Fibroblast of upper back skin (primary cell): ENCODE measurements around the gene ZNF100.
"Not testable (repeated sequence)": the region's sequence is repeated elsewhere in the genome, so short reads cannot be mapped to it uniquely, and the experiment has no call there.

ENCODE experiments used
- DNase-seq: peaks from one replicate; pipeline ENCODE4 v3.0.0-alpha.2; 2013

Gene ZNF100

DNA sequence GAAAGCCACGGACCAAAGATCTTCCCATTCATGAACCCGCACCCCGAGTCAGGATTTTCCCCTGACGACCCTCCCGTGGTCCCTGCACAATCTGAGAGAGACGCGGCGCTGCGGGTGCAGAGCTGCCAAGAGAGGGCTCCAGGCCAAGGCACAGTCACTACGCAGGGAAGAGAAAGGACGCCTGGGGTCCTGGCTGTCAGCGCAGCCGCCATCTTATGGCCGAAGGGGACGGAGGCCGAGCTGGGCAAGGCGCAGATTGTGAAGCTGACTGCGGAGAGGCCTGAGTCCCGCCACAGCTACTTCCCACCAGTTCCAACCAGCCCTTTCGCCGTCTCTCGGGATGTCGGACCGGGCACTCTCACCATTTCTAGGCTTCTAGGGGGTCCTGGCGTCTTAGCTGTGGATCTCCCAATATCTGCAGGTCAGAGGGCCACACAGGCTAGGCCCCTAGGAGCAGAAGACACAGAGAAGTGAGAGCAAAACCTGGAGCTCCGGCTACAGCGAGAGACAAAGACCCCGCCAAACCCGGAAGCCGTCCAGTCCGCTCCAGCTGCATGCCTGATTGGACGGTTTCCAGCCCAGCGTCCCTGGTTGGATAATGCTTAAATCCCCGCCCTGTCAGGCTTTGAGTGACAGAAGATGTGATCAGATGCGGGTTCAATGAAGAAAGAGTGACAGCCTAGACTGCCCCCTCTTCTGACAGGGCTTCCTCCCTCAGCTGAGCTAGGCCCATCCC is at the start of gene ZNF100:
Gene ZNF100 (minus strand): TSS at position 515 of the 736 bp plus-strand sequence. CDS start 150 bp downstream, at position 365.
- DNase-seq: peak; percentile 93

DNA sequence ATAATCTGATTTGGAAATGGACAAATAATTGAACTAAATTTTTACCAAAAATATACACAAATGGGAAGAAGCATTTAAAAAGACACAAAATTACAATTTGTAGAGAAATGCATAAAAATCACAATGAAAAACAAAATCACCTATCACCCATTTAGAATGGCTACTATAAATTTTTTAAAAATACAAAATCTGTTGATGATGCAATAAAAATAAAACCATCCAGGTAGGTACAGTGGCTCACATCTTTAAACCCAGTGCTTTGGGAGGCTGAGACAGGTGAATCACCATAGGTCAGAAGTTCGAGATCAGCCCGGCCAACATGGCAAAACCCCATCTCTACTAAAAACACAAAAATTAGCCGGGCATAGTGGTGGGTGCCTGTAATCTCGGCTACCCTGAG is 45.1 kb upstream of the ZNF100 start:
- no peak for DNase-seq

DNA sequence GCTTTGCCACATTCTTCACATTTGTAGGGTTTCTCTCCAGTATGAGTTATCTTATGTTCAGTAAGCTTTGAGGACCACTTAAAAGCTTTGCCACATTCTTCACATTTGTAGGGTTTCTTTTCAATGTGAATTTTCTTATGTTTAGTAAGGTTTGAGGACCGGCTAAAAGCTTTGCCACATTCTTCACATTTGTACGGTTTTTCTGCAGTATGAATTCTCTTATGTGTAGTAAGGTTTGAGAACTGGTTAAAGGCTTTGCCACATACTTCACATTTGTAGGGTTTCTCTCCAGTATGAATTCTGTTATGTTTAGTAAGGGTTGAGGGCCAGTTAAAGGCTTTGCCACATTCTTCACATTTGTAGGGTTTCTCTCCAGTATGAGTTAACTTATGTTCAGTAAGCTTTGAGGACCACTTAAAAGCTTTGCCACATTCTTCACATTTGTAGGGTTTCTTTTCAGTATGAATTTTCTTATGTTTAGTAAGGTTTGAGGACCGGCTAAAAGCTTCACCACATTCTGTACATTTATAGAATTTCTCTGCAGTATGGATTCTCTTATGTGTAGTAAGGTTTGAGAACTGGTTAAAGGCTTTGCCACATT is 41.1 kb upstream of the ZNF100 start:
- not testable (repeated sequence) for DNase-seq

DNA sequence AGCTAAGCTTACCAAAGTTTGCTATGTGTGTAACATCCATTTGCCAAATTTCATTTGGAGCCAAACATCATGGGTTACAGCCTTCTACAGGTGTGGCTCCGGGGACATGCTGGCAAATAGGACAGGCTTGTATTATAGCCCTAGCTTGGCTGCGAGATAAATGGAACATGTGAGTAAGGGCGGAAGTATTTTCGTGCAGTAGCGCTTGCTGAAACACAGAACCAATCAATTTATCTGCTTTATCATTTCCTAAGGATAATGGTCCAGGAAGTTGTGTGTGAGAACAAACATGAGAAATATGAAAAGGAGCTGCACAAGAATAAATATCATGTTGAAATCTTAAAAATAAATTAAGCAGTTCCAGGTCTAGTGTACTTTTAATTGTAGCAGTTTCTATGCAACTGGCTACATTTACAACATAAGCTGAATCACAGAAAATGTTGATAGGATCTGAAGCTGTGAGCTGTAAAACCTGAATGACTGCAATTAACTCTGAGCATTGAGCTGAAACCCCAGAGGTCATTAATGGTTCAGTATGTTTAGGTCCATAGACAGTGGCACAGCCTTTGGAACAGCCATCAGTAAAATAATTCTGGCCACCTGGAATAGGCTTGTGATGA is 22.2 kb upstream of the ZNF100 start:
- DNase-seq: no peak

DNA sequence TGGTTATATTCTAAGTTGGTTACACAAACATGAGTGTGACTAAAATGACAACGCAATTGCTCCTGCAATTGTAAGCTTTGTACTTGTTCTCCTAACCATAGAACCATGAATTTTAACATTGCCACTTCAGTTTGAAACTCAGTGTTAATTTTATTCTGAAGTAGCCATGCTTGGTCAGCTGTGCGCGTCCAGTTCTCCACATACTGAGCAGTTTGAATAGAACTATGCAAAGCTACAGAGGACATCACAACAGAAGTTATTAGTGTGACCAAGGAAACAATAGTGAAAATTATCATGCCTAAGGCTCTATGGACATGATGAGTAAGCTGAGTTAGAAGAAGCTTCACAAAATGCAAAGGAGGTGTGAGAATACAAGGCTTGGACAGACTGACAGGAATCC is 19.6 kb upstream of the ZNF100 start:
- DNase-seq: no peak

DNA sequence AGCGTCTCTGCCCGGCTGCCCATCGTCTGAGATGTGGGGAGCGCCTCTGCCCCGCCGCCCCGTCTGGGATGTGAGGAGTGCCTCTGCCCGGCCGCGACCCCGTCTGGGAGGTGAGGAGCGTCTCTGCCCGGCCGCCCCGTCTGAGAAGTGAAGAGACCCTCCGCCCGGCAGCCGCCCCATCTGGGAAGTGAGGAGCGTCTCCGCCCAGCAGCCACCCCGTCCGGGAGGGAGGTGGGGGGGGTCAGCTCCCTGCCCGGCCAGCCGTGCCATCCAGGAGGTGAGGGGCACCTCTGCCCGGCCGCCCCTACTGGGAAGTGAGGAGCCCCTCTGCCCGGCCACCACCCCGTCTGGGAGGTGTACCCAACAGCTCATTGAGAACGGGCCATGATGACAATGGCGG is 8.4 kb upstream of the ZNF100 start:
- DNase-seq: not testable (repeated sequence)

DNA sequence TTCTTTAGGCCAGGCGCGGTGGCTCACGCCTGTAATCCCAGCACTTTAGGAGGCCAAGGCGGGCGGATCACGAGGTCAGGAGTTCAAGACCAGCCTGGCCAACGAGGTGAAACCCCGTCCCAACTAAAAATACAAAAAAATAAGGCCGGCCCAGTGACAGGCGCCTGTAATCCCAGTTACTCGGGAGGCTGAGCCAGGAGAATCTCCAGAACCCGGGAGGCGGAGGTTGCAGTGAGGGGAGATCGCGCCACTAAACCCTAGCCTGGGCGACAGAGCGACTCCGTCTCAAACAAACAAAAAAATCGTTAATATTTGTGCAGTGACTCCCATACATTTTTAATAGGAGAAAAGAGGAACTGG is 694 bp downstream of the ZNF100 start:
- not testable (repeated sequence) for DNase-seq

DNA sequence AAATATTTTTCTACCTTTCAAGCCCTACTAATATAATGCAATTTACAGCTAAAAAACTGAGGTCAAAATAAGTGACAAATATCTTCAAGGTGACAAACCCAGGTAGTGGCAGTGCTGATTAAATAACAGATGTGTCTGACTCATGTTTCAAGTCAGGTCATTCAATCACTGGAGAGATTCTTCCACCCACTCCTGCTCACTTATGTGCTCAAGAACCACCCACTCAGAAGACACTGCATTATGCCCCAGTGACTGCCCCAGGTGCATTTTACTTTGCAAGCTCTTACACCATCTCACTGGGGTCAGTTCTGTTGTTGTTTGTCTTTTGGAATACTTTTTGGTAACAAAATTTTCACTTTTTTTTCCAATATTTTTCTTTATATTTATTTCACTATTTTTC is 2.2 kb downstream of the ZNF100 start:
- no peak for DNase-seq

DNA sequence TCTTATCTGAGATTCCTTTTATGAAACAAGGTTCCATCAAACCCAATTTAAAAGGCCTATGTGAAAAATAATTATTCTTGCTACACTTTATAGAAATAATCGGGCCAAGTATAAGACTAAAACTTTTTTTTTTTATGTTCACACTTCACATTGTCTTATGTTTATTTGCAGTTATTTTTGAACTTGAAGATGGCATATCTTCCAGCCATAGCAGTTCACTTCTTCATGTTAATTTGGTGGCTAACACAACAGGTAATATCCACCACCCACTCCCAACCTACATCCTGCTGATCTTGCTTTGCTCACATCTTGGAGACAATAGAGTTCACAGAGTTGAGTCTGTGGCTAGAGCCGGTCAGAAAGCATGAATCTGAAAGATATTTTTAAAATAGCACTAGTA is 5.8 kb downstream of the ZNF100 start:
- DNase-seq: not testable (repeated sequence)

DNA sequence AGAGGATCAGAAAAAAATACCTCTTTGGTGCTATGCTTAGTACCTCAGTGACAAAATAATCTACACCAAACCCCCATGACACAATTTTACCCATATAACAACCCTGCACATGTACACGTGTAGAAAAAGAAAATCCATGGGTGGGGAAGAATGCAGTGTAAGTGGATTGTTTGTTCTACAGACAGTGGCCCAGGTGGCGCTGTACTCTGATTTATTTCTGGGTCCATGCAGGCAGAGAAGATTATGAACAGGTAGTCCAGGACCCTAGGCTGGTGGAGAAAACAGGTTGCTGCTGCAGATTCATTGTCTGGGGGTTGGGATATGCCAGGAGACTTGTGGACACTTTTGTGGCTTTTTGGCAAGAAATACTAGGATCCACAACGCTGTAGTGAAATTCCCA is 9.1 kb downstream of the ZNF100 start:
- no peak for DNase-seq

DNA sequence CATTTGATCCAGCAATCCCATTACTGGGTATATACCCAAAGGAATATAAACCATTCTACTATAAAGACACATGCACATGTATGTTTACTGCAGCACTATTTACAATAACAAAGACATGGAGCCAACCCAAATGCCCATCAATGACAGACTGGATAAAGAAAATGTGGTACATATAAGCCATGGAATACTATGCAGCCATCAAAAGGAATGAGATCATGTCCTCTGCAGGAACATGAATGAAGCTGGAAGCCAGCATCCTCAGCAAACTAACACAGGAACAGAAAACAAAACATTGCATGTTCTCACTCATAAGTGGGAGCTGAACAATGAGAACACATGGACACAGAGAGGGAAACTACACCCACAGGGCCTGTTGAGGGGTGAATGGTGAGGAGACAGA is 11.8 kb downstream of the ZNF100 start:
- not testable (repeated sequence) for DNase-seq

DNA sequence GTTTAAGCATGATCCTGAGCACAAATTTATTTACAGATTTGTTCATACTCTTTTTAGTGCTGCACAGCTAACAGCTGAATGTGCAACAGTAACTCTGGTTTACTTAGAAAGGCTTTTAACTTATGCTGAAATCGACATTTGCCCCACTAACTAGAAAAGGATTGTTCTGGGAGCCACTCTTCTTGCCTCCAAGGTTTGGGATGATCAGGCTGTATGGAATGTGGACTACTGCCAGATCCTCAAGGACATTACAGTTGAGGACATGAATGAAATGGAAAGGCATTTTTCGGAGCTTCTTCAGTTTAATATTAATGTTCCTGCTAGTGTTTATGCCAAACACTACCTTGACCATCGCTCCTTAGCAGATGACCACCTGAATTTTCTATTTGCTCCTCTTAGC is 16.0 kb downstream of the ZNF100 start:
- DNase-seq: peak; percentile 16

DNA sequence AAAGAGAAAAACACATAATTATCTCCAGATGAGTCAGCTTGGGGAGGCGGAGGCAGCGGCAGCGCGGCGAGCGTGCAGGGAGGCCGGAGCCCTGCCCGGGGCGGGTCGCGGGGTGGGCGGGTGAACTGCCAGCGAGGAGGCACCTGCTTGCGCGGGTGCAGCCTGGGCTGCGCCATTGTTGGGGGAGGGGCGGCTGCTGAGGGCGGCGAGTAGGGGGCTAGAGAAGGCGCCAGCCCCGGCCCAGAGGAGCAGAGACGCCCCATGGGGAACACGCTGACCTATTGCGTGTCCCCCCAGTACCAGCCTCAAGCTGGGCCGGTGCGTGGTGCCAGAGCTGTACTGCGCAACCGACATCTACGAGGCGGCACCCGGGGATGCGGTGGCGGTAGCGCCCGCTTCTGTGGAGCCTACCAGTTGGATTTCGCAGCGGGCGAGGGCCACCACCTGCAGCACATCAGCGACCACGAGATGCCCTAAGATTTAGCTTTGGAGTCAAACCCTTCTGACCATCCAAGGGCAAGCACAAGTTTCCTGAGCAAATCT is 16.7 kb downstream of the ZNF100 start:
- DNase-seq: no peak

DNA sequence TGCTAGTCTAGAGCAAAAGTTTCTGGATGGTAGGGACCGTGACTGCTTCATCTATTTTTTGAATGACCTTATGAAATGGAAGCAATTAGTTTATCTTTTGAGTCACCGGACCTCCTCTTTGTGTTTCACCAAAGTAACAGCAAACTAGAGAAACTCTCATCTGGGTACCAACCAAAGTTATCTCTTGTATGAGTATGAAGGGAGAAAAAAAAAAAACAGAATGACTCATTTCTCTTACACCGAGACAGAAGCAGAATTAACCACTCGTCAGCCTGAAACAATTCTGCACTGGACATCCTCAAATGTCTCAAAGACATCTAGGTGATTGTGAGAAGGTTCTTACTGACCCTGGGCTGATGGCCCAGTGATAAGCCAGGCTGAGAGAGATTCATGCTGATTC is 18.3 kb downstream of the ZNF100 start:
- DNase-seq: no peak

DNA sequence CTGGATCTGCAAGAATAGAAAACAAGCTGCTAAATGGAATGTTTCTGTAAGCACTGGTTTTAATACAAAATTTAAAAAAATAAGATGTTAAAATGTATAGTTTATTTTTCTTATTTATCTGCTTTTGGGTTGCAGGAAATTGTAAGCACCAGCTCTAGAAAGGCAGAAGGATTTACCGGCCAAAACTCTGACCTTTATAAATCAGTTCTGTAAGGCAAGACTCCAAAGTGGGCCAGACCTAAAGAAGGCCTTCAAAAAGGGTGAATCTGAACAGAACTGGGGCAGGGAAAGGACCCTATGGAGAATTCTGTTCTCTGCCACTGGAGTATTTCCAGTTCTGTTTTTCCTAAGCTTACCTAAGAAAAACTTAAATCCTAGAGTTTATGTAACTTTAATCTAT is 19.3 kb downstream of the ZNF100 start:
- DNase-seq: no peak

DNA sequence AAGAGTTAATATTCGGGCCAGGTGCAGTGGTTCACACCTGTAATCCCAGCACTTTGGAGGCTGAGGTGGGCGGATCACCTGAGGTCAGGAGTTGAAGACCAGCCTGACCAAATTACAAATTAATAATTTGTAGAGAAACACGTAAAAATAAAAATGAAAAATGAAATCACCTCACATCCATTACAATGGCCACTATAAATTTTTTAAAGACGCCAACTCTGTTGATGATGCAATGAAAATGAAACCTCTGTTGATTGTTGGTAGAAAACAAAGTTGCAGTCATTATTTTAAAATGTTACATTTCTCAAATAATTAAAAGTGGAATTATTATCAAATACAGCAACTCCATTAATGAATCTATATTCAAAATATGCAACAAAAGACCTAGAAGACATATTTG is 26.8 kb downstream of the ZNF100 start:
- no peak for DNase-seq

DNA sequence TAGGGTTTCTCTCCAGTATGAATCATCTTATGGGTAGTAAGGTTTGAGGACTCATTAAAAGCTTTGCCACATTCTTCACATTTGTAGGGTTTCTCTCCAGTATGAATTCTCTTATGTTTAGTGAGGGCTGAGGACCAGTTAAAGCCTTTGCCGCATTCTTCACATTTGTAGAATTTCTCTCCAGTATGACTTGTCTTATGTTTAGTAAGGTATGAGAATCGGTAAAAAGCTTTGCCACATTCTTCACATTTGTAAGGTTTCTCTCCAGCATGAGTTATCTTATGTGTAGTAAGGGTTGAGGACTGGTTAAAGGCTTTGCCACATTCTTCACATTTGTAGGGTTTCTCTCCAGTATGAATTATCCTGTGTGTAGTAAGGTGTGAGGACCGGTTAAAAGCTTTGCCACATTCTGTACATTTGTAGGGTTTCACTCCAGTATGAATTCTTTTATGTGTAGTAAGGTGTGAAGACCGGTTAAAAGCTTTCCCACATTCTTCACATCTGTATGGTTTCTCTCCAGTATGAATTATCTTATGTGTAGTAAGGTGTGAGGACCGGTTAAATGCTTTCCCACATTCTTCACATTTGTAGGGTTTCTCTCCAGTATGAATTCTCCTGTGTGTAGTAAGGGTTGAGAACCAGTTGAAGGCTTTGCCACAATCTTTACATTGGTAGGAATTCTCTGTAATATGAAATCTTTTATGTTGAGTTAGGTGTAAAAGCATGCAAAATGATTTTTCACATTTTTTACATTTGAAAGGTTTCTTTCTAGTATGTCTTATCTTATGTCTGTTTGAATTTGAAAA is 40.2 kb downstream of the ZNF100 start:
- not testable (repeated sequence) for DNase-seq

DNA sequence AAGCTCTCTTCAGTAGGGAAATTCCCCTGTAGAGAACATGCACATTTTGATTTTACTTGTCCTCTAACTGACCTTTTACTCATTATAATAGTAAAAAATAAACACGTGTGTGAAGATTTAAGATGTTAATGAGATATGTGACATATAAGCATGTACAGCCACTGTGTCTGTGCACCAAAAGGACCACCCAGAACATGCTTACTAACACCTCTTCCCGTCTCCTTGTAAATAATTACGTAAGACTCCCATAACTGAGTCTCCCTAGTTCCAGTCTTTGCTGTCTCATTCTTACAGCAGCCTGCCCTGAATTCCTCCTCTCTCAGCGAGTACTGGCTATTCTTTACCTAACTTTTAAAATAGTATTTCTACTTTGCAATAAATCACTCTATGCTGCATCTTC is 53.6 kb downstream of the ZNF100 start:
- no peak for DNase-seq

DNA sequence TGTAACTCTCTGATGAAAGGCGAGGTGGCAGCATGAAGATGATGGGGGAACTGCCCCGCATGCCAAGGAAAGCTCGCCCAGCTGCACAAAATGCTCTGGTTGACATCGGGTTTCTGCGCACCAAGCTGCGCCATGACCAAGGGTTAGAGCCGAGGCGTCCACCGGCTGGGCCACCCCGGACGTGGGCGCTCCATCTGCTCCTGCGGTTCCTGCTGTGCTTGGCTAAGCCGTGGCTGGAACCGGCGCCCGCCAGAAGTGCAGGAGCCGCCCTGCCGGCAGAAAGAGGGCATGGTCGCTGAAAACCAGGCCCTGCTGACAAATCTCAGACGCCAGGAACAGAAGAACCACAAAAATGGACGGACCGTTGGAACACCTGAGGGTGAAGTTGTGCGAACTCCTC is 57.9 kb downstream of the ZNF100 start:
- no peak for DNase-seq

DNA sequence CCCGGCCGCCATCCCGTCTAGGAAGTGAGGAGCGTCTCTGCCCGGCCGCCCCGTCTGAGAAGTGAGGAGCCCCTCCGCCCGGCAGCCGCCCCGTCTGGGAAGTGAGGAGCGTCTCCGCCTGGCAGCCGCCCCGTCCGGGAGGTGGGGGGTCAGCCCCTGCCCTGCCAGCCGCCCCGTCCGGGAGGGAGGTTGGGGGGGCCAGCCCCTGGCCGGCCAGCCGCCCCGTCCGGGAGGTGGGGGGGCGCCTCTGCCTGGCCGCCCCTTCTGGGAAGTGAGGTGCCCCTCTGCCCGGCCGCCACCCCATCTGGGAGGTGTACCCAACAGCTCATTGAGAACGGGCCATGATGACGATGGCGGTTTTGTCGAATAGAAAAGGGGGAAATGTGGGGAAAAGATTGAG is 59.5 kb downstream of the ZNF100 start:
- not testable (repeated sequence) for DNase-seq

DNA sequence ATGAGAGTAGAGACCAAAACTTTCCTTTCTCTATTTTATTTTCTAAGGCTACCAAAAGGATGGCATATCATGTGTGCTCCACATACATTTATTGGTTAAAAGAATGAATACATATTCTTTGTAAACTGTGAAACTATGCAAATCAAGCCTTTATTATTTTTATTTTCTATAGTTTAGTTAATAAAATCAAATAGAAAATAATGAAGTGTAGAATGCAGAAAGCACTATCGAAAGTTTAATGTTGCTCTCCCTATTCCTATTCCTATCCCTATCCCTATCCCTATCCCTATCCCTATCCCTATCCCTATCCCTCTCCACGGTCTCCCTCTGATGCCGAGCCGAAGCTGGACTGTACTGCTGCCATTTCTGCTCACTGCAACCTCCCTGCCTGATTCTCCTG is 60.3 kb downstream of the ZNF100 start:
- DNase-seq: no peak

DNA sequence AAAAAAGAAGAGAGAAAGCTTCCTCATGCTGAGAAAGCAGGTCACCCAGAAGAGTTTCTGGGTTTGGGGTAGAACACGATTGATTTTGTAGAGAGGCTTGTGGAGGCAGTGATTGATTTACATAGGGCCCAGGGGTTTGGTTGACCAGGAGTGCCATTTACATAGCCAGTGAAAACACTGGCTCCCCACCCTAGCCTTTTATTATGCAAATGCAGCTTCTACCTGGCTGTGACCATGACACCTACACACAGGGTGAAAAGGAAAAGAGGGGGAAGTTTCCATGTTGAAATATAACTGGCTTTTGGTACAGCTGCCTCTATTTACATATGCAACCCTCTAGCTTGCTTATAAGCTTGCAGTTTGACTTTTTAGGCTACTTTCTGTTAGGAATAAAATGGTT is 62.0 kb downstream of the ZNF100 start:
- DNase-seq: no peak

DNA sequence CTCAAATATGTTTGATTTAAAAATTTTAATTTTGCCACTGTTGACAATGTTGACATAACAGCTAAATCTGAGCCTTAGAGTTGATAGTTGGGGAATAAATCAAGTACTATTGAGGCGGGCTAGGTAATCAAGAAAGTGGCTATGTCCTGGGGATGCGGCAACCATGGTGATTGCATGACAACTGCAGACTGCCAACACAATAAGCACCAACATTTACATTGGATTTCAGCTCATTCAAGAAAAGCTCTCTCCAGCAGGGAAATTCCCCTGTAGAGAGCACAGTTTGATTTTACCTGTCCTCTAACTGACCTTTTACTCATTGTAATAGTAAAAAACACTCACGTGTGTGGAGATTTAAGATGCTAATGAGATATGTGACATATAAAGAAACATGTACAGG is 63.1 kb downstream of the ZNF100 start:
- no peak for DNase-seq
